GM18907 (cell line): ENCODE results near the gene POLD2.
"Not testable (repeated sequence)": the region's sequence is repeated elsewhere in the genome, so short reads cannot be mapped to it uniquely, and the experiment has no call there.

Source experiments
- ATAC-seq: cut with Tn5 transposase; IDR thresholded peaks from one replicate; pipeline ENCODE4 v1.9.1; 2021; ENCODE audit warnings: mild to moderate bottlenecking, moderate library complexity; ENCODE audit not compliant: unreplicated experiment

The POLD2 gene

GRCh38 chr7:44123190-44124003 lies at the start of gene POLD2:
Gene POLD2, minus strand, starts transcription at chr7:44123548. Its CDS starts 1,495 bp downstream, at chr7:44122053.
- ATAC-seq: peak; percentile 97

GRCh38 chr7:44172803-44173424 lies 49.6 kb upstream of the POLD2 start:
- ATAC-seq: no peak

DNA sequence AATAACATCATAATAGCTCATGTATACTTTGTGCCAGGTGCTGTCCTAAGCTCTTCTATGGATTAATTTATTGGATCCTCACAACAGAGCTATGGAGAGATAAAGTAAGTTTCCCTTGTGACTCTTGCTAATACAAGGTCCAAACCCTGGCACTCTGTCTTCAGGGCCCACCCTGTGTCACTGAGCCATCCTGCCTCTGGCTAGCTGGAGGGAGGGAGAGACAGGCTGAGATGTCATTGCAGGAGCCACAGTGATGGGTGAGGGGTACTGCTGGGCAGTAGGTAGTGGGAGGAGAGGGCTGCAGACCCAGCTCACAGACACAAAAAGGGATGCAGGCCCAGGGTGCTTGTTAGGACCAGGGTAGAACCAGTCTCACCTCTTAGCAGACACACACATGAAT lies 49.0 kb upstream of the POLD2 start:
- no peak for ATAC-seq

GRCh38 chr7:44171901-44172300 lies 48.6 kb upstream of the POLD2 start:
- not testable (repeated sequence) for ATAC-seq

- no peak for ATAC-seq
Measured at GRCh38 chr7:44167920-44168319, 44.6 kb upstream of the POLD2 start.

- ATAC-seq: no peak
Measured at GRCh38 chr7:44163591-44163990, 40.2 kb upstream of the POLD2 start.

GRCh38 chr7:44162785-44163395 lies 39.5 kb upstream of the POLD2 start:
- ATAC-seq: no peak

- ATAC-seq: no peak
Measured at GRCh38 chr7:44162179-44162578, 38.8 kb upstream of the POLD2 start.

GRCh38 chr7:44161371-44161770 lies 38.0 kb upstream of the POLD2 start:
- ATAC-seq: no peak

GRCh38 chr7:44159824-44160630 lies 36.7 kb upstream of the POLD2 start:
- no peak for ATAC-seq

GRCh38 chr7:44158873-44159631 lies 35.7 kb upstream of the POLD2 start:
- no peak for ATAC-seq

DNA sequence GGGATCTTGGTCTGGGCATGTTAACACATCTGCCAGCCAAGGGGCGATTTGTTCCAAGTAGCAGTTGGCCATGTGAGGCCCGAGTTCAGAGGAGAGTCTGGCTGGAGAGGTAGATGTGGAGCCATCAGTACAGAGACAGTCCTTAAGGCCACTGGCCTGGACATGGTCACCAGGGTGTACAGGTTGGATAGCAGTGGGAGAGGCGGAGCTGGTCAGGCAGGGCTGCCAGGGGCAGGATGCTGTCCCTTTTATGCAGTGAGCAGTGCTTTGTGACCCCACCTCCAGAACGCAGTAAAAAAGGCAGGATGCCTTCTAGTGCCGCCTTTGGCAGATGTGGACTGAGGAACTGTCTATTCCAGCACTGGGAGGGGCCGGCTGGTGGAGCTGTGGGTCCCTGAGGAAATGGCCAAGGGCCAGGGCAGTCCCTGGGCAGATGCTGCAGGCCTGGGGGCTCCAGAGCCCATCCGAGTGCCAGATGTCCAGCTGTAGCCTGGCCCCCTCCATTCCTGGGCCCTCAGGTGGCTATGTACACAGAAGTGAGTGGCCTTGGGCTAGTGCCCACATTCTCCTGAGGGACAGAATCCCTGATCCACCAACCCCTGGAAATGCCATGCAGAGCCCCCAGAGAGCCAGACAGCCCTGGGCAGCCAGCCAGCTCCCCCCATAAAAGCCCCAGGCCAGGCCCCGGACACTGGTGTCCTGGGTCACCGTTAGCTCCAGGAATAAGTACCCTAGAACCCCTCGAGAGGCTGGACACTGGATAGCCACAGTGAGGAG lies 34.9 kb upstream of the POLD2 start:
- no peak for ATAC-seq

DNA sequence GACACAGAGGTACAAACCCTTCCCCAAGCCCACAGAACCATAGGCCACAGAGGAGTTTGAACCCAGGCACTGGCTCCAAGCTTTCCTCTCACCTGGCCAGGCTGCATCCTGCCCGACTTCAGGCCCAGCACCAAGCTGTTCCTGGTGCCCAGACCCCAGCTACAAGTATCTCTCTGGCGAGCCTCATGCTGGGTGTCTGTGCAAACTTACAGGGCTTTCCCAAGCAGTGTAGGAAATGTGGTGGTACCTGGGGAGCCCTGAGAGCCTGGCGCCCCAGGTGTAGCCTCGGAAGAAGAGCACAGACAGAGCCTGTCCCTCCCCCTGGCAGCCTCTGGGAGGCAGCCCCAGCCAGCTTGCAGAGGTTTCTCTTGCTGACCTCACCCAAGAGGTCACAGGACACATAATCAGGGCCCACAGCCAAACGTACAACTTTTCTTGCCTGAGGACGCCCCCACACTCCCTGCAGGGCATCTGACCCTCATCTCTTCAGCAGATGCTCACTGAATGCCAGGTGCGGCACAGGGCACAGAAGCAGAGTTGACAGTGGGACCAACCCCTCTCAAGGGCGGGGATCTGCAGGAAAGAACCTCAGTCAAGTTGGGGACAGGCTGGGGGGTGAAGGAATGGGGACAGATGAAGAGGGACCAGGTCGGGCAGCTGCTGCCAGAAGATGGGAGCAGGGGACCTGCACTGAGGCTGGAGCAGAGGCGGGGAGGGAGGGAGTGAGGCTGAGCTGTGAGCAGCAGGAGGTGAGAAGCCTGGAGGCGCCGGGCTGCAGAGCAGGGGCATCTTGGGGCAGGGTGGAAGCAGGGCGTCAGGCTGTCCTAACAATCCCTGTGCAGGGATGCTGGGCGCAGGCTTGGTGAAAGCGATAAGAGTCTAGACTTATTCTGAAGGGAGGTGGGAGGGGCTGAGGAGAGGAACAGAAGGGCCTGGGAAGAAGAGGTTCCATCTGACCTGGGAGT lies 34.0 kb upstream of the POLD2 start:
- ATAC-seq: no peak

GRCh38 chr7:44156453-44157010 lies 33.2 kb upstream of the POLD2 start:
- no peak for ATAC-seq

GRCh38 chr7:44155191-44156185 lies 32.1 kb upstream of the POLD2 start:
- ATAC-seq: no peak

DNA sequence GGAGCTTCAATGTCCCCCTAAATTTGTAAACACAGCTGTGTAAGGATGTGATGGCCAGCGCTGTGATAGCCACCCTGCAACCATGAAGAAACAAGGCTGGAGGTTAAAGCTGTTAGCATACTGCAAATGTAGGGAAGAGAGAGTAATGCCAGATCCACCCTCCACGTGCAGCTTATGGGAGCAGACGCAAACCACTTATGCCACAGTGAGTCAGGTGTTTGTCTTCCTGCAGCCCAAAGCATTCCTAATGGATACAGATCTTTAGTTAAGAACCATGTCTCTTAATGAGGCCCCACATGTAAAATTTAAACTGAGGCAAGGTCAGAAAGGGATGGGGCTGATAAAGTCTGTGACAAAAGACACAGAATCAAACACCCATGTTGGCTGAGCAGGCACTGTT lies 31.4 kb upstream of the POLD2 start:
- no peak for ATAC-seq

- no peak for ATAC-seq
Measured at GRCh38 chr7:44153948-44154335, 30.6 kb upstream of the POLD2 start.
